GM18870 (cell line): ENCODE results near the gene APOL4.
"Not testable (repeated sequence)": the region's sequence is repeated elsewhere in the genome, so short reads cannot be mapped to it uniquely, and the experiment has no call there.

ENCODE experiments used
- ATAC-seq: cut with Tn5 transposase; IDR thresholded peaks from one replicate; pipeline ENCODE4 v1.9.1; 2021; ENCODE audit warnings: moderate library complexity; ENCODE audit not compliant: unreplicated experiment

APOL4 gene

GRCh38 chr22:36156119-36156514 lies 45.5 kb downstream of the APOL4 start:
- no peak for ATAC-seq

DNA sequence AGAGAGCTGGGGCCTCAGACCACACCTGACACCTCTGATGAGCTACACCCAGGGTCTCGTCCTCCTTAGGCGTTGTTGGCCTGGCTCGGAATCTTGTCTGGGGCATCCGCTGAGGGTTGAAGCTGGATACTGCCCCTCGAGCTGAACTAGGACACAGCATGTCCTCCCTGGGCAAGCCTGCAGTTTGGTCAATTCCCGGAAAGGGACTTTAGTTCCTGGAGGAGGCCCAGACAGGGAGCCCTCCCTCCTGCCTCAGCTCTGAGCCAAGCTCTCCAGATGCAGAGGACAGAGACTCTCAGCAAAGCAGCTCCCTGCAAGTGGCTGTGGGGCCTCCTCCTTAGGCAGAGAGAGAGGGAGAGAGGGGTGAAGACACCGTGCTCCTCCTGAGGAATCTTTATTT lies 45.9 kb downstream of the APOL4 start:
- ATAC-seq, result no peak

DNA sequence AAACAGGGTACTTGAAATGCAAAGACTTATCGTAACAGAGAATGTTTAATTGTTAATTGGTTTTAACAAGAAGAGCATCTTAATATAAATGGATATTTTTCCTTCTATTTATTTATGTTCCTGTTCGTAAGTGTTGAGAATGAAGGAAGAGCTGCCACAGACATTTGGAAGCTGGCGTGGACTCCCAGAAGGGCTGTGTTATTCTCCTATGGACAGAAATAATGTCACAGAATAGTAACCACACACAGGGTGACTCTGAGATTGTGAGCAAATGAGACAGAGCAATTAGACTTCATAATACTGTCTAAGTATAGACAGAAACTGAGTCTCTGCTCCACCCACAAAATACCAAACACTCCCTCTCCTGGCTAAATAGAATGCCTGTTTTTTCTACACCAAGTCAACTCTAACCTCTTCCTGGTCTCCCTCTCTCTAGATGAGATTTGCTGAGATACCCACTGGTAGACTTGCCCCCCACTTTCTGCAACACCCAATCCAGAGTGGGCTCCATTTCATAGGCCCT lies 47.1 kb downstream of the APOL4 start:
- no peak for ATAC-seq

DNA sequence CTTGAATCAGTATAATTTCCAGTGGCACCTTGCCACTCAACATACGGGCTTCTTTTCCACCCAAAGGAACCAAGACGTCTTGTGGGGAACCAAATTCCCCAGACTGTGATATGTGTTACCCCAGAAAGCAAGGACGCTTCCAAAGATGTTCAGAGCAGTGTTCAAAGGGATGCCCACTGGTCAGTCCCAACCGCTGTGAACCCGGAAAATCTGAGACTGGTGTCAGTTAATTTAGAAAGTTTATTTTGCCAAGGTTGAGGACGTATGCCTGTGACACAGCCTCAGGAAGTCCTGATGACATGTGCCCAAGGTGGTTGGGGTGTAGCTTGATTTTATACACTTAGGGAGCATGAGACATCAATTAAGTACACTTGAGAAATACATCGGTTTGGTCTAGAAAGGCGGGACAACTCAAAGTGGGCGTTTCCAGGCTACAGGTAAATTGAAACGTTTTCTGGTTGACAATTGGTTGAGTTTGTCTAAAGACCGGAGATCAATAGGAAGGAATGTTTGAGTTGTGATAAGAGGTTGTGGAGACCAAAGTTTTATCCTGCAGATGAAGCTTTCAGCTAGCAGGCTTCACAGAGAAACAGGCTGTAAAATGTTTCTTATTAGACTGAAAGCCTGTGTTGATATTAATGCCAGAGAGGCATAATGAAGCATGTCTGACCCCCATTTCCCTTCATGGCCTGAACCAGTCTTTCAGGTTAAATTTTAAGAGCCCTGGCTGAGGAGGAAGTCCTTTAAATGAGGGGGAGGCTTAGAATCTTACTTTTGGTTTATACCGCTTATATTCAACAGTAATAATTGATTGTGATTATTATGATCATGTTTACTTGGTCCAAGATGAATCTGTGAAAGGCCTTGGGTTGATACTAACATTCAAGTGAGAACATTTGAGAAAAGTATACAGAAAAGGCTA lies 47.8 kb downstream of the APOL4 start:
- no peak for ATAC-seq

DNA sequence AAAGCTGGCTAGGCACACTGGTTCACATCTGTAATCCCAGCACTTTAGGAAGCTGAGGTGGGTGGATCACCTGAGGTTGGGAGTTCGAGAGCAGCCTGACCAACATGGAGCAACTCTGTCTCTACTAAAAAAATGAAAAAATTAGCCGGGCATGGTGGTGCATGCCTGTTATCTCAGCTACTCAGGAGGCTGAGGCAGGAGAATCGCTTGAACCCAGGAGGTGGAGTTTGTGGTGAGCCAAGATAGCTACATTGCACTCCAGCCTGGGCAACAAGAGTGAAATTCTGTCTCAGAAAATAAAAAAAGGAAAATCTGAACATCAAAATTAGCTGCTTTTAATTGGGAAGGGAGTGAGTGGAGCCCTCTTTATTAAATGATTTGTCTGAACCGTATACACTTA lies 48.8 kb downstream of the APOL4 start:
- ATAC-seq, result not testable (repeated sequence)

- ATAC-seq, result no peak
These were observed 49.5 kb downstream of the APOL4 start for GRCh38 chr22:36152088-36152487.

- ATAC-seq, result no peak
These were observed 50.5 kb downstream of the APOL4 start for GRCh38 chr22:36151006-36151595.

GRCh38 chr22:36149441-36149840 lies 52.2 kb downstream of the APOL4 start:
- no peak for ATAC-seq

DNA sequence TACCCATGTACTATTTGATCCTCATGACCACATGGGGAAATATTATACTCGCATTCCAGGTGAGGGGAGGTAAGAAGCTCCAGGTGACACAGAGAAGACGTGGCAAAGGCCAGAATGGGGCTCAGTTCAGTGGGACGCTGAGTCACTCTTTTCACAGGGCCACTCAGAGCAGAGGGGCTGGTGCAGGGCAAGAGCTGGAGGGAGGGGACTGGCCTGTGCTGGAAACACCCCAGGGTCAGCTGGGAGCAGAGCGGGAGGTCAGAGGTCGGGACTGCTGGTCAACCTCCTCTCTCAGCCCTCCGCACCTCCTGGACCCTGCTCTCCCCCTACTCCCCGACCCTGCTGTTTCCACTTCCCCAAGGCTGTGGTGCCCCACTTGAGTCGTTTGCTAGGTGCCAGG lies 53.2 kb downstream of the APOL4 start:
- no peak for ATAC-seq

DNA sequence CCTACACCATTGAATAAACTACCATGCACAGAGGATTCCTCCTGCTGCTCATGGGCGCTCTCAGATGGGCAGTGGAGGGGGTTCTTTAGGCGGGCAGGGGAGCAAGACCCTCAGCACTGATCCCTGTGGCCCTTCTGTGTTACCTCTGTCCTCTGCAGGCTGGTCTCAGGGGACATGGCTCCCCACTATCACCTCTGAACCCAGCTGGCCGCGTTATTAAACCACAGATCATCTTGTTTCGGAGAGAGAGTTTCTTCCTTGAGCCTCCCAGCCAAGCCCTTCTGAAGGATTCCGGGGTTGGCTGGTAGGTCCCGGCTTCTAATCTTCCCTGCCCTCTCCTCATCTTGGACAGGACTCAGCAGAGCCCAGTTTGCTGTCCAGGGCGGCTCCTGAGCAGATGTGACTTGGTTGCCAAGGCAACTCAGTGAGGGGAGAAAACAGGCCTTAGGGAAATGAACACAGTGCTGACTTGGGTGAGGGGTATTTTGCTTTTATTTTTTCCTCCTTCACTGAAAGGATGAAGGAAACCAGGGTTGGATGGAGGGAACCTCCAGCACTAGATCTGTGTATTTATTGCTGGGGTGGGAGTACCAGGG lies 54.3 kb downstream of the APOL4 start:
- ATAC-seq, result no peak

- no peak for ATAC-seq
These were observed 55.7 kb downstream of the APOL4 start for GRCh38 chr22:36145881-36146280.

DNA sequence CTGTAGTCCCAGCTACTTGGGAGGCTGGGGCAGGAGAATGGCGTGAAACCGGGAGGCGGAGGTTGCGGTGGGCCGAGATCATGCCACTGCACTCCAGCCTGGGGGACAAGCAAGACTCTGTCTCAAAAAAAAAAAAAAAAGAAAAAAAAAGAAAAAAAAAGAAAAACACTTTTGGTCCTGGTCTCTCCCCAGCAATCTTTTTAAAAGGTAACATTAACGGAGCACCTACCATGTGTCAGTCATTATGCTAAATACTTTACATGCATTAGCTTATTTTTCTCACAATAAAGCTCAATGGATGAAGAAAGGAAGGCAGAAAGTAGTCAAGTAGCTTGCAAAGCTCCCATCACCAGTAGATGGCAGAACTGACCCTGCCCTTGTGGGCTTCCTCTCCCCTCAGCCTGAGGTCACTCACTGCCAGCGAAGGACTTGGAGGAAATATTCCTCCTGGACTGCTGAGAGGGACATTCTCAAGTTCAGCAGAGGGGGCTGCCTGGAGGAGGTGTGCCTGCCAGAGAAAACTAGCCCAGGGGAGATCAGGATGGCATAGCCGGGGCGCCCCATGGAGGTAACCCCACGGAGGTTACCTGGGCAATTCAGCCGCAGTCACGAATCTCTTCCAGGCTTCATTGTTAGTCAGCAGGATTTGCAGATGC lies 56.6 kb downstream of the APOL4 start:
- ATAC-seq, result no peak

DNA sequence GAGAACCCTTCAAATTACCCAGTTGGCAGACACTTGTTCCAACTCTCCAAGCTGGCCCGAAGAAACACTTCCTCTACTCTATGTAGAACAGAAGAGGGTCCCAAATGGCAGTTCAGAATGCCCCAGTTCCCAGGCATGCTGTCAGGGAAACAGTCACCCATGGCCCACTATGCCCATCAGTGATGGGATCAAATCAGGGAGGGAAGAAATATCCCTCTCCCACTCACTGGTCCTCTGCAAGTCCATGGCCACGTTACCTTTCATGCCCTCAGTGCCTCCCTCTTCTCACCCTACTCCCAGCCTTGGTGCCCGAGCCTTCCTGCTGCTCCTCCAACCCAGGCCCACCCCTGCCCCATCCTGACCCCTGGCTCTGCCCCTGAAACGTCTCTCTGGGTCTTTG lies 57.7 kb downstream of the APOL4 start:
- no peak for ATAC-seq

DNA sequence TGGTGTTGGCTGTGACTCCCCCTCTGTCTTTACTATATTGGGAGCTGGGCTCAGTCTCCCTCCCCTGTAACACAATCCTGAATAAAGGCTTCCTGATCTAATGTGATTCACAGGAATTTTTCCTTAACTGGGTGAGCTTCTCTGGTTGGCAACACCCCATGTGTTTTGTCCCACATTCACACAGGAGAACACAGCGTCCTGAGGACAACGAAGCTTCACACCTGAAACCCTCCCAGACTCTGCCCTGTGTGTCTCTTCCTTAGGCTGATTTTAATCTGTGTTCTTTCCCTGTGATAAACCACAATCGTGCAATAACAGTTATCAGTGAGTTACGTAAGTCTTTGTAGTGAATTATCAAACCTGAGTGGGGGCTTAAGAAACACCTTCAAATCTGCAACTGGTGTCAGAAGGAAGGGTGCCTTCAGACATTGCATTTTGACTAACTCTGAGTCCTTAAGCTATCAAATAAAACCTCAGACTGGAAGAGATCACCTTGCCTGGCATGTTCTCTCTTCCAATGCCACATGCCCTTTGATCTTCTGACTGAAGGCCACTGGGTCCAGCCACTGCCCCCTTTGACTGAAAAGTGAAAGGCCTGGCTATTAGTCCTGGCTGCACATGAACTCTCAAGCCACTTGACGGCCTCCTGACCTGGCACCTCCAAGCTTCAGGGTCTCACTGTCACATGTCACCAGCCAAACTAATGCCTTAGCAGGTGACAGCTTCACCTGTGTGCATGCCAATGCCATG lies 58.4 kb downstream of the APOL4 start:
- no peak for ATAC-seq

DNA sequence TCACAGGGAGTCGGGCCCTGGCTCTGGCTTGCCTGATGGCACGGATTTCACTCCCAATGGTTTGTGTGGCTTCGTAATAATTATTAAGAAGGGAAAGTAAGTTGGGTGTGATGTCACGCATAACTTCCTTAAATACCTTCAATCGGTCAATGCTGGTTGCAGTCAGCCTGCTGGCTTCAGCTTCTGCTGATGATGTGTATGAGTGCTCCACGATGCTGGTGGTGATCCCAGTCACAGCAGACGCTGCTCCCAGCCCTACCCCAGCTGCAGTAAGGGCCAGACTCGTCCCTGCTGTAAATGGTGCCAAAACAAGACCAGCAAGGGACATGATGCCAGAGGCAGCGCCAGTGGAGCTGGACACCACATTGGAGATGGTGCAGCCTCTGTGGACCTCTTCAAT lies 60.1 kb downstream of the APOL4 start:
- no peak for ATAC-seq
